Heart right ventricle (tissue), 16 donors: ENCODE data around the gene LATS1. TPM values are rescaled to one million over a fixed set of nuclear protein-coding genes. Genes with fewer than 3 reads are reported as not detected.

Source experiments
- ATAC-seq, 8 donors: fragments of 200-7000 bp; cut with Tn5 transposase; one replicate each; pipeline ENCODE4 v1.9.1; 2020; ENCODE audit warnings: mild to moderate bottlenecking in 8 of 8, moderate library complexity in 8 of 8, moderate number of reproducible peaks in 1 of 8
- DNase-seq, 2 donors: peaks; one replicate each; pipeline ENCODE4 v3.0.0-alpha.2; 2020
- H3K27ac ChIP-seq, 10 donors: fragments of 200-600 bp; sonication (generic) in 2 of 10; one replicate each; pipeline versions ENCODE4 v1.5.0 to v1.8.0; 2020 to 2022; ENCODE audit warnings: mild to moderate bottlenecking in 3 of 10
- H3K27me3 ChIP-seq, 7 donors: fragments of 200-600 bp; one replicate each; pipeline ENCODE4 v1.8.0; 2021 to 2022; ENCODE audit warnings: mild to moderate bottlenecking in 2 of 7
- H3K36me3 ChIP-seq, 9 donors: fragments of 200-600 bp; sonication (generic) in 1 of 9; one replicate each; pipeline versions ENCODE4 v1.5.0 to v1.8.0; 2020 to 2022; ENCODE audit warnings: mild to moderate bottlenecking in 2 of 9
- H3K4me1 ChIP-seq, 9 donors: fragments of 200-600 bp; sonication (generic) in 1 of 9; one replicate each; pipeline versions ENCODE4 v1.5.0 to v1.8.0; 2020 to 2022; ENCODE audit warnings: mild to moderate bottlenecking in 4 of 9
- H3K4me3 ChIP-seq, 10 donors: fragments of 200-600 bp; sonication (generic) in 2 of 10; one replicate each; pipeline versions ENCODE4 v1.5.0 to v1.8.0; 2020 to 2022; ENCODE audit warnings: mild to moderate bottlenecking in 7 of 10, moderate library complexity in 2 of 10
- H3K9me3 ChIP-seq, 11 donors: fragments of 200-600 bp in 10 of 11; sonication (generic) in 2 of 11; one replicate each; pipeline versions ENCODE4 v1.5.0 to v1.8.0; 2013 to 2022; ENCODE audit warnings: mild to moderate bottlenecking in 2 of 11, control low read depth in 1 of 11, moderate library complexity in 1 of 11
- CTCF ChIP-seq, 9 donors: fragments of 200-600 bp; sonication (generic) in 2 of 9; IDR thresholded peaks; one replicate each; pipeline versions ENCODE4 v1.5.0 to v1.8.0; 2021 to 2022; ENCODE audit warnings: antibody characterized with exemption in 9 of 9, mild to moderate bottlenecking in 5 of 9, moderate library complexity in 1 of 9
- WGBS, 2 donors: extraction: QIAGEN DNeasy Blood & Tissue Kit; methylation state at CpG; one replicate each; pipeline ENCODE4 v1.1.7; 2013; ENCODE audit warnings: inconsistent platforms in 1 of 2; 5-methylcytosine and 5-hydroxymethylcytosine counted together
- intact Hi-C, 10 donors: fragments of 100-400 bp; cut with DNase I; formaldehyde crosslinking; loops; one replicate each; pipeline versions ENCODE4 v1.11.1 to v1.14.2; 2022
- polyA plus RNA-seq, 2 donors: library from polyadenylated mRNA; stranded (reverse); fragments of 200-250 nt; gene quantifications; one replicate each; pipeline ENCODE4 v1.2.3, GENCODE V29; 2013
- total RNA-seq, 10 donors: library from RNA; stranded (reverse); fragmentation: NEBNext Ultra II Directional in 3 of 10; extraction: Animal tissue kit (Norgen Biotek cat#: 25700) in 3 of 10; gene quantifications; one replicate each; pipeline versions ENCODE4 v1.2.1 to v1.2.4, GENCODE V29; 2021 to 2023
- donor health status: Arrhythmogenic right ventricular cardiomyopathy.
- donor health status: ischemic (EF 13 %, LVEDD 7.1; RV severe dilation, severe dysfunction).
- donor health status: healthy with polysubstance abuse.
- donor health status: DM: no; HTN: yes; CAD: no.
- donor health status: DM: no; HTN: no; CAD: no.
- donor health status: ischemic (EF 25% LVEDD 6.9; RV normal size, moderate dysfunction).
- donor health status: ischemic (EF 25% LVEDD 5.7; RV mildly dilated, moderate dysfunction).
- donor health status: healthy.
- donor health status: DM: yes; HTN: yes; CAD: no.
- donor health status: Ischemic cardiomyopathy.
- donor health status: ischemic (EF 35%, LVEDD 5.7; RV mildly dilated, moderate dysfunction).
- donor health status: nonischemic (EF 11% LVEDD 7.7; RV severe dilation, severe dysfunction).
- donor health status: DM: yes; HTN: yes; CAD: no.
- donor health status: PGD.
- donor health status: ischemic (EF 29% LVEDD 5.4; RV normal size, mild dysfunction).
- donor health status: nonischemic (EF 23%, LVEDD 6.1; RV moderate dilation, normal function).

LATS1 gene
- total and polyA plus RNA-seq, 12 donors: 2.9 to 16.9 (median 12.8) TPM

- ATAC-seq: no peak
- no peak overlapping the region for H3K4me3 ChIP-seq
- no peak for DNase-seq
- TF ChIP-seq CTCF (IDR thresholded peaks at IDR 0.05): no peak
- no peaks in the 10 kb centered on the region for H3K9me3 ChIP-seq
- H3K4me1 ChIP-seq: peaks cover 0 to 23% (median 0%) of the 10 kb centered on the region in 9 donors
- whole genome bisulfite sequencing, 2 donors: 98 to 99% methylated on average over 2 of the region's 2 CpGs
- peaks cover 0 to 100% (median 52%) of the 10 kb centered on the region in 9 donors for H3K36me3 ChIP-seq
- no peaks in the 10 kb centered on the region for H3K27me3 ChIP-seq
- intact Hi-C loops: no loop called here
- H3K27ac ChIP-seq: no peak overlapping the region
These were observed 15.3 kb upstream of the LATS1 start for GRCh38 chr6:149733089-149733720.

DNA sequence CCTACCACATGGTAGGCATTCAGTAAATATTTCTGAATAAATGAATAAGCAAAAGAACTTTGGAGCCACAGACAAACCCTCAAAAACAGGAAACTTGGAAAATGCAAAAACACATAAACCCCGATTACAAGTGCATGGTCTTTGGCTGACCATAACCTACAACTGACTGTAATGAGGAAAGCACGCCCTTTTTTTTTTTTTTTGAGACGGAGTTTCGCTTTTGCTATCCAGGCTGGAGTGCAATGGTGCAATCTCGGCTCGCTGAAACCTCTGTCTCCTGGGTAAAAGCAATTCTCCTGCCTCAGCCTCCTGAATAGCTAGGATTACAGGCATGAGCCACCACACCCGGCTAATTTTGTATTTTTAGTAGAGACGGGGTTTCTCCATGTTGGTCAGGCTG is 11.9 kb upstream of the LATS1 start:
- ATAC-seq: no peak
- Histone ChIP-seq H3K9me3 (no peaks in the 10 kb centered on the region), H3K27ac (peak overlapping the region in 1 of 10 donors; percentile 86), H3K4me1 (peaks cover 0 to 37% (median 0%) of the 10 kb centered on the region in 9 donors), H3K27me3 (no peaks in the 10 kb centered on the region), H3K4me3 (no peak overlapping the region), H3K36me3 (peaks cover 0 to 100% (median 41%) of the 10 kb centered on the region in 9 donors)
- 93 to 94% methylated on average over 8 of the region's 8 CpGs for WGBS, 2 donors
- DNase-seq: no peak
- intact Hi-C loops: loop anchor here in 5 of 10 donors (10.0 kb wide), 1 partner anchor 195 kb away; the partner anchor contains the start of gene RAET1G (in 5 of the 5)
- no peak for TF ChIP-seq CTCF (IDR thresholded peaks at IDR 0.05)

- H3K36me3 ChIP-seq: peaks cover 0 to 94% (median 35%) of the 10 kb centered on the region in 9 donors
- H3K27me3 ChIP-seq: no peaks in the 10 kb centered on the region
- no peaks in the 10 kb centered on the region for H3K9me3 ChIP-seq
- peak overlapping the region in 1 of 10 donors; percentile 10 for H3K4me3 ChIP-seq
- peak overlapping the region in 1 of 10 donors; percentile 86 for H3K27ac ChIP-seq
- ATAC-seq (no peak), DNase-seq (no peak)
- H3K4me1 ChIP-seq: peaks cover 0 to 41% (median 0%) of the 10 kb centered on the region in 9 donors
- no peak for TF ChIP-seq CTCF (IDR thresholded peaks at IDR 0.05)
- WGBS, 2 donors: 76 to 77% methylated on average over 5 of the region's 5 CpGs
- intact Hi-C loops: loop anchor here in 5 of 10 donors (10.0 kb wide), 1 partner anchor 196 kb away; the partner anchor contains the start of gene RAET1G (in 5 of the 5)
These were observed 10.8 kb upstream of the LATS1 start for GRCh38 chr6:149728499-149729234.

GRCh38 chr6:149727793-149728498 is 10.0 kb upstream of the LATS1 start:
- ATAC-seq: peak in 1 of 8 donors; percentile 46
- WGBS, 2 donors: 87 to 89% methylated on average over 4 of the region's 4 CpGs

More at GRCh38 chr6:149727793-149728498, 10.0 kb upstream of the LATS1 start:
- Histone ChIP-seq H3K27ac (peak overlapping the region in 1 of 10 donors; percentile 86), H3K36me3 (peaks cover 0 to 94% (median 35%) of the 10 kb centered on the region in 9 donors), H3K27me3 (no peaks in the 10 kb centered on the region), H3K9me3 (no peaks in the 10 kb centered on the region), H3K4me1 (peaks cover 0 to 45% (median 0%) of the 10 kb centered on the region in 9 donors), H3K4me3 (peak overlapping the region in 1 of 10 donors; percentile 10)
- no peak for TF ChIP-seq CTCF (IDR thresholded peaks at IDR 0.05)
- intact Hi-C loops: loop anchor here in 5 of 10 donors (10.0 kb wide), 1 partner anchor 197 kb away; the partner anchor contains the start of gene RAET1G (in 5 of the 5)
- no peak for DNase-seq
